Measurements from ENCODE around the gene CDH15.

Gene CDH15

GRCh38 chr16:89166696-89167424 is 4.7 kb upstream of the CDH15 start:
- Histone ChIP-seq H3K27me3 (replicated peaks; ENCODE audit: control insufficient read depth, insufficient read depth, low read length) (no peaks in the 10 kb centered on the region), H3K4me3 (replicated peaks; ENCODE audit: low read depth, low read length) (no peak overlapping the region), H3K36me3 (ENCODE audit: control insufficient read depth, insufficient read depth, low read length) (no peaks in the 10 kb centered on the region)
- no peak for DNase-seq (ENCODE audit: extremely low read depth, insufficient read length)
- no peak for TF ChIP-seq CTCF (IDR thresholded peaks at IDR 0.05; ENCODE audit: insufficient read depth, low read length, poor library complexity, severe bottlenecking)

- TF ChIP-seq CTCF (IDR thresholded peaks at IDR 0.05; ENCODE audit: insufficient read depth, low read length, poor library complexity, severe bottlenecking): peak; percentile 93
- Histone ChIP-seq H3K36me3 (ENCODE audit: control insufficient read depth, insufficient read depth, low read length) (no peaks in the 10 kb centered on the region), H3K4me3 (replicated peaks; ENCODE audit: low read depth, low read length) (no peak overlapping the region), H3K27me3 (replicated peaks; ENCODE audit: control insufficient read depth, insufficient read depth, low read length) (no peaks in the 10 kb centered on the region)
- peak; percentile 80 for DNase-seq (ENCODE audit: extremely low read depth, insufficient read length)
Observed at GRCh38 chr16:89167425-89167941, 4.1 kb upstream of the CDH15 start.

- no peak for DNase-seq (ENCODE audit: extremely low read depth, insufficient read length)
- Histone ChIP-seq H3K27me3 (replicated peaks; ENCODE audit: control insufficient read depth, insufficient read depth, low read length) (no peaks in the 10 kb centered on the region), H3K4me3 (replicated peaks; ENCODE audit: low read depth, low read length) (no peak overlapping the region), H3K36me3 (ENCODE audit: control insufficient read depth, insufficient read depth, low read length) (no peaks in the 10 kb centered on the region)
- TF ChIP-seq CTCF (IDR thresholded peaks at IDR 0.05; ENCODE audit: insufficient read depth, low read length, poor library complexity, severe bottlenecking): no peak
Observed at GRCh38 chr16:89168381-89169189, 3.0 kb upstream of the CDH15 start.

- Histone ChIP-seq H3K4me3 (replicated peaks; ENCODE audit: low read depth, low read length) (no peak overlapping the region), H3K36me3 (ENCODE audit: control insufficient read depth, insufficient read depth, low read length) (no peaks in the 10 kb centered on the region), H3K27me3 (replicated peaks; ENCODE audit: control insufficient read depth, insufficient read depth, low read length) (no peaks in the 10 kb centered on the region)
- no peak for DNase-seq (ENCODE audit: extremely low read depth, insufficient read length)
- no peak for TF ChIP-seq CTCF (IDR thresholded peaks at IDR 0.05; ENCODE audit: insufficient read depth, low read length, poor library complexity, severe bottlenecking)
Observed at GRCh38 chr16:89169778-89170177, 1.8 kb upstream of the CDH15 start.

- TF ChIP-seq CTCF (IDR thresholded peaks at IDR 0.05; ENCODE audit: insufficient read depth, low read length, poor library complexity, severe bottlenecking): no peak
- Histone ChIP-seq H3K4me3 (replicated peaks; ENCODE audit: low read depth, low read length) (peak overlapping the region; percentile 37), H3K36me3 (ENCODE audit: control insufficient read depth, insufficient read depth, low read length) (no peaks in the 10 kb centered on the region), H3K27me3 (replicated peaks; ENCODE audit: control insufficient read depth, insufficient read depth, low read length) (no peaks in the 10 kb centered on the region)
- peak; percentile 41 for DNase-seq (ENCODE audit: extremely low read depth, insufficient read length)
Observed at GRCh38 chr16:89170346-89171215, 967 bp upstream of the CDH15 start.
